ENCODE results near the gene VTN.

VTN gene

GRCh38 chr17:28370035-28370743, at the start of gene VTN:
Gene VTN, minus strand, starts transcription at chr17:28370307. Its CDS starts 104 bp downstream, at chr17:28370203.
- no peak for DNase-seq (ENCODE audit: low read depth)

- peak; percentile 4 for DNase-seq (ENCODE audit: low read depth)
Measured at GRCh38 chr17:28416703-28417311, 46.7 kb upstream of the VTN start.

GRCh38 chr17:28415886-28416285, 45.8 kb upstream of the VTN start:
- no peak for DNase-seq (ENCODE audit: low read depth)

GRCh38 chr17:28413804-28414203, 43.7 kb upstream of the VTN start:
- no peak for DNase-seq (ENCODE audit: low read depth)

GRCh38 chr17:28412099-28412498, 42.0 kb upstream of the VTN start:
- DNase-seq (ENCODE audit: low read depth), result no peak

- no peak for DNase-seq (ENCODE audit: low read depth)
Measured at GRCh38 chr17:28407974-28408306, 37.8 kb upstream of the VTN start.

GRCh38 chr17:28407130-28407973, 37.2 kb upstream of the VTN start:
- no peak for DNase-seq (ENCODE audit: low read depth)

- no peak for DNase-seq (ENCODE audit: low read depth)
Measured at GRCh38 chr17:28406473-28406814, 36.3 kb upstream of the VTN start.

GRCh38 chr17:28405632-28406472, 35.7 kb upstream of the VTN start, which contains the start of gene SLC46A1:
Gene SLC46A1, minus strand, starts transcription at chr17:28406212. Its CDS starts 98 bp downstream, at chr17:28406114.
- no peak for DNase-seq (ENCODE audit: low read depth)

- DNase-seq (ENCODE audit: low read depth), result no peak
Measured at GRCh38 chr17:28404812-28405570, 34.9 kb upstream of the VTN start.

- DNase-seq (ENCODE audit: low read depth), result no peak
Measured at GRCh38 chr17:28404461-28404811, 34.3 kb upstream of the VTN start.

GRCh38 chr17:28404007-28404406, 33.9 kb upstream of the VTN start:
- DNase-seq (ENCODE audit: low read depth), result no peak

- DNase-seq (ENCODE audit: low read depth), result no peak
Measured at GRCh38 chr17:28402844-28403243, 32.7 kb upstream of the VTN start.

- no peak for DNase-seq (ENCODE audit: low read depth)
Measured at GRCh38 chr17:28402224-28402630, 32.1 kb upstream of the VTN start.

GRCh38 chr17:28399808-28400207, 29.7 kb upstream of the VTN start:
- DNase-seq (ENCODE audit: low read depth), result no peak

- no peak for DNase-seq (ENCODE audit: low read depth)
Measured at GRCh38 chr17:28398280-28398981, 28.3 kb upstream of the VTN start.

- DNase-seq (ENCODE audit: low read depth), result no peak
Measured at GRCh38 chr17:28397687-28398279, 27.7 kb upstream of the VTN start.

- DNase-seq (ENCODE audit: low read depth), result no peak
Measured at GRCh38 chr17:28397275-28397674, 27.2 kb upstream of the VTN start.

- no peak for DNase-seq (ENCODE audit: low read depth)
Measured at GRCh38 chr17:28396635-28397239, 26.6 kb upstream of the VTN start.

- no peak for DNase-seq (ENCODE audit: low read depth)
Measured at GRCh38 chr17:28395968-28396367, 25.9 kb upstream of the VTN start.

Data from activated T-helper 1 cell treated with Interleukin-2 at 50 U/mL for 16 hours (primary cell).